DMS 273 (cell line): ENCODE data around the gene PHPT1.
"Not testable (repeated sequence)": the region's sequence is repeated elsewhere in the genome, so short reads cannot be mapped to it uniquely, and the experiment has no call there.

Source experiments
- DNase-seq: peaks from one replicate; lab custom pipeline; 2025; ENCODE audit not compliant: unreplicated experiment; lab: John Stamatoyannopoulos, UW

Gene PHPT1

DNA sequence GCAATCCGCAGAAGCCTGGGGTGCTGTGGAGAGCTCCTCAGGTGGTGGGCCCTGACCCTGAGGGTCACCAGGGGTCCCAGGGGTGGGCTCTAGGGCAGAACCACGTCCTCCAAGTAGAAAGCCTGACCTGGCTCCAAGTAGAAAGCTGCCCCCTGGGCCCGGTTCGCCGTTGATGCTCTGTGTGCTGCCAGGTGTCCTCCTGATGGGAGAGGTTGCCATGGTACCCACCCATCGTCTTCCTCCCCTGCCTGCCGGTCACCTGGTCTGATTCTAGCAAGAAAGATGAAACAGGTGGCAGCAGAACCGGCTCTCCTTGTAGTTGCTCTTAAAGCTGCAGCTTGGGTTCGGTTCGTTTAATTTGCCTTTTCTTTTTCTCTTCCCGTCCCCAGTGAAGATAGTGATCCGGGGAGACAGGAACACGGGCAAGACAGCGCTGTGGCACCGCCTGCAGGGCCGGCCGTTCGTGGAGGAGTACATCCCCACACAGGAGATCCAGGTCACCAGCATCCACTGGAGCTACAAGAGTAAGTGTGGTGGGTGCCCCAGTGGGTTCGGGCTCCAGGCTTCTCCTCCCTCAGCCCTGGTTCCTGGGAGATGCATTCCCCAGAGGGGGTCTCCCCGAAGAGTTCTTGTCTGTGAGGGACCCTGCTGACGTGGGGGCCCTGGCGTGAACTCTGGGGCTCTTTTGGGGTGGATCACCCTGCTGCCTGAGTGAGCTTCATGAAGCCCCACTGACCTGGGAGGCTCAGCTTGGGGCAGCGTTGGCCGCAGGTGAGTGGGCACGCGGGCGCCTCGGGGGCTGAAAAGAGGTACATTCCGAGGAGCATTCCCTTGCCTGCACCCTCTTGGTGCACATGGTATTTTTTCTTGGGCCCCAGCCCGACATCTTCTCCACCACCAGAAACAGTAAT lies 25.8 kb upstream of the PHPT1 start:
- no peak for DNase-seq

DNA sequence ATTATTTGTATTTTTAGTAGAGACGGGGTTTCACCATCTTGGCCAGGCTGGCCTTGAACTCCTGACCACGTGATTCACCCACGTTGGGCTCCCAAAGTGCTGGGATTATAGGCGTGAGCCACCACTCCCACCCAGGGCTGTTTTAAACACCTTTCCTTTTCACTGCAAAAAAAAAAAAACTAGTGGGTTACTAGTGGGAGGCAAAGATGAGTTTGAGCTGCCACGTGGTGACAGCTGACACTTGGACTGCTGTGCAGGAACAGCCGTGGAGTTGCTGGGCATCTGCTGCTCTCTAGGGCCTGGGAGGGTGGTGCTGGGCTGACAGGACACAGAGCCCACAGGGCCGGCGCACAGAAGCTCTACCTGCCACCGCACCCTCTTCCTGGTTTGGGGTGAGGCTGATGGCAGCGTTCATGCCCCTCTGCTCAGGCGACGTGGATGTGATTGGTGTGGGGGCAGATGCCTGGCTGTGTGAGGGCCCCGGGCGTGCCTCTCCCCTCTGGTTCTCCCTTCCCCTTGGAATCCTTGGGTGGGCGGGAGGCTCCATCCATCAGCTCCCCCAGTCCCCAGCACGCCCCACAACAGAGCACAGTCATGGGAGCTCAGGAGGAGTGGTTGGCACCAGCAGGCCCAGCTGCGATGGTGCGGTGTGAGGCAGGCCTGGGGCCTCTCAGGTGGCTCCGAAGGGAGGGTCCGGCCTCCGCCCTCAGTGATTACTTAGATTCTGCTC lies 24.5 kb upstream of the PHPT1 start:
- DNase-seq: no peak

DNA sequence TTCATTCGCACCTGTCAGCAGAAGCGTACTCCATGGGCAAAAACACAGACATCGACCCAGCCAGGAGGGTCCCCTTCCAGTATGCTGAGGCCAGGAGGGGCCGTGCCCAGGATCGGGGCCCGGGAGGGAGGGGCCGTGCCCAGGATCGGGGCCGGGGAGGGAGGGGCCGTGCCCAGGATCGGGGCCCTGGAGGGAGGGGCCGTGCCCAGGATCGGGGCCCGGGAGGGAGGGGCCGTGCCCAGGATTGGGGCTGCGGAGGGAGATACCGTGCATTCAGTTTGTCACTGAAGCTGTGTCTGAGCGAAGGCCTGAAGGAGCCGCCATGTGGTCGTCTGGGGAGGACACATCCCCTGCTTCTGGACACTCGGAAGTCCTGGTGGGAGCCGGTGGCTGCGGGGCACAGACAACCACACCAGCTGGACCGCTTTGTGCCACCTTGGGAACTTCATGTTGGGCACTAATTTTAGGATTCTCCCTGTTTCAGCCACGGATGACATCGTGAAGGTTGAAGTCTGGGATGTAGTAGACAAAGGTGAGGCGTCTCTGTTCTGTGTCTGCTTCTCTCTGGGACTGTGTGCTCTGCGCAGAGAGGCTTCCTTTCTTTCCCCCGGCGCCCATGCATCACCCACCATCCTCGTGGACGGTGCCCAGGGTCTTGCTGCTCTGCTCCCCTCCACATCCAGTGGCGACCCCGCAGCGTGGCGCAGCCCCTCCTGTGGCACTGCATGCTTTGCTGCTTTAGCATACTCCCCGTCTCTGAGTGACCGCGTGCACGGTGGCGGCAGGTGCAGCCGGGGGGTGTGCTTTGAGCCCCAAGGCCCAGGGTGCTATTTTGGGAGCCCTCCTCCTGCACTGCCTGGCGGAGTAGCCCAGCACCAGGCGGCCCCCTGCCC lies 23.7 kb upstream of the PHPT1 start:
- no peak for DNase-seq

DNA sequence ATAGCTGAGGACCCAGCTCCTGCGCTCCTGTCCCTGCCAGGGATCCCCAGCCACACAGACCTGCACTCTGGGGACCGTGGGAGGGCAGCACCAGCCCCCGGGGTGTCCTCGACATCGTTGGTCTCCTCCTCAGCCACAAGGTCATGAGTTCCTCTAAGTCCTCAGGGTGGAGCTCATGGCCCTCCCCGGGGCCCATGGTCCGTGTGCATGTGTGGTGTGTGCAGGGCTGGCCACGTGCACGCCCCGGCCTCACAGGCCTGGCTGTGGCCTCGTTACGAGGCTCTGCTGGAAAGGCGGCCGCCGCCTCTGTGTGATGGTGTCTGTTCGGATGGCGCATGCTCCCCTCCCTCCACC lies 23.0 kb upstream of the PHPT1 start:
- DNase-seq: no peak

DNA sequence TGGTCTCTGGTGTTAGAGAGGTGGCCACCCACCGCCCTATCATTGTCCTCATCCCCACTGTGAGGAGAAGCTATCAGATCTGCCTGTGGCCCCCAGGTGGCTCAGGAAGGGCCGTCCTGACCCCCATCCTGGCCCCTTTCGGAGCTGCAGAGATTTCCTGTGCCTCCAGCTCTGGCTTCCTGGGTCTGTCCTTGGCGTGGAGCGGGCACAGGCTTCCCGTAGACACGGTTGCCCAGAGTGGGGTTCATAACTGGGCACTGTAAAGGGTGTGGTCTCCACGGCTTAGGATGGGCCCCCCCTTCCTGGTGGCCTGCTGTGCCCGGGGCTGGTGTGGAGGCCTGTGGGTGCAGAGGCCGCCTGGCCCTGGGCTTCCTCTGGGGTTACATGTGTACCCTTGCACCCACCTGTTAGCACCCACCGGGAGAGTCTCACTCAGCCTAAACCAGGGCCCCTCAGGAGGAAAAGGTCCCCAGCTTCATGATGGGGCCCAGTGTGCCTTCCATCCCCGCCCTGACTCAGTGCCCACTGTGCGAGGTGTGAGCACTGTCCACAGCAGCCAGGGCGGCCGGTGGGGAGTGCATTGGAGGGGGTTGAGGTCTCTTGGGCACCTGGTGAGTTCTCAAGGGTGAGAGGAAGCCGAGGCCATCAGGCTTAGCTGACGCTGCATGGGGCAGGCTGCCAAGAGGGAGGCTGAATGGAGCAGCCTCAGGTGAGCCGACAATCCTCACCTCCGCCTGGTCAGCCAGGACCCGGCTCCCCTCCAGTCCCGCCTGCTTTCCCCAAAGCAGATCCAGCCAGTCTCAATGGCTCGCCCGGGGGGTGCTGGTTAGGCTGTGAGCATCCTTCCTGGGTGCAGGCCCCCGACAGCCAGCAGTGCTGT lies 22.3 kb upstream of the PHPT1 start:
- no peak for DNase-seq

DNA sequence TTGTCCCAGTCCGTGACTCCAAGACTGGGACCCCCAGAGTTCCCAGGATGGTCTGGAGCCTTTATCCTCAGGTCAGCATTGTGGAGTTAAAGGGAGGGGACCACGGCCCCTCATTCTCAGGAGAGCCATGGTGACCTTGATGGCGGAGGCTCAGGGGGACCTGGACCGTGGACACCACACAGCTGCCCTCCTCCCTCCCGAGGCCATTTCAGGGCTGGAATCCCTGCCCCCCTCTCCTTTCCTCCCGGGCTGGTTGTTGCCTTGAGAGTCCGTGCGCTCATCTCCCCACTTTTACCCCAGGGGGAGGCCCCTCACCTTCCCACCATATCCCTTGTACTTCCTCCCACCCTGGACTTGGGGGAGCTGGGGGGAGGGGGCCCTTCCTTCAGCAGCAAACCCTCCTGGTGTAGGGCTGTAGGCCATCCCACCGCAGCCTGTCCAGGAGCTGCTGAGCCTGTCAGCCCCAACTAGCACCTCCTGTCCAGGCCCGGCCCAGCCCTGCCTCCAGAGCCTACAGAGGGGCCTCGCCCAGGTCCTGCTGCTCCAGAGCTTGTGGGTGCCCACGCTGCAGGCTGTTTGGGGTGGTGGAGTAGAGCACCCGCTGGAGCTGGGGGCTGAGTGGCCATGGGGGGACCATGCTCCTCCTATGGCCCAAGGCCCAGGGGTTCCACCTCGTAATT lies 21.3 kb upstream of the PHPT1 start:
- no peak for DNase-seq

DNA sequence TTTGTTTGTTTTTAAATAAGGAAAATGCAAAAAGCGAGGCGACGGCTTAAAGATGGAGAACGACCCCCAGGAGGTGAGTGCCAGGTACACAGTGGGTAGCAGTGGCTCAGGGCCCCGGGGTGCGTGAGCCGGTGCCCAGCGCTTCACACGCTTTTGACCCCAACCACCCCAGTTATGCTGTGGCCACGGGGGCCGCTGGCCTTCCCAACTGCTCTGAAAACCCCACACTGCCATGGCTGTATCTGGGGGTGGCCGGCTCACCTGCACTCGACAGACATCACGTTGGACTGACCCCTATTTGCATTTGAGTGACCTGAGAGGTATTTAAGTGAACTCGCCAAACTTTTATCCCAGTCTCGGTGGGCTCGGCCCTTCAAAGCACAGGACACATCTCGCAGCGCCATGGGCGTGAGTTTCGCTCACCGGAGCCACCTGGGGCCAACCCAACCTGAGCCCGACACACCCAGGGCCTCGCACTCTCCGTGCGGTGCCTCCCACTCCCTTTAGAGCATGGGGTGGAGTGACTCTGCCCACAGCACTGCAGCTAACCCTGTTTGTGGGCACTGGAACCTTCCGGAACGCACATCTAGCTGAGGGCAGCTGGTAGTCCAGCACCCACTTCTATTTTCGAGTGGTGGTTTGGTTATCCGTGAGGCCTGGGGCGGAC lies 20.6 kb upstream of the PHPT1 start:
- no peak for DNase-seq

DNA sequence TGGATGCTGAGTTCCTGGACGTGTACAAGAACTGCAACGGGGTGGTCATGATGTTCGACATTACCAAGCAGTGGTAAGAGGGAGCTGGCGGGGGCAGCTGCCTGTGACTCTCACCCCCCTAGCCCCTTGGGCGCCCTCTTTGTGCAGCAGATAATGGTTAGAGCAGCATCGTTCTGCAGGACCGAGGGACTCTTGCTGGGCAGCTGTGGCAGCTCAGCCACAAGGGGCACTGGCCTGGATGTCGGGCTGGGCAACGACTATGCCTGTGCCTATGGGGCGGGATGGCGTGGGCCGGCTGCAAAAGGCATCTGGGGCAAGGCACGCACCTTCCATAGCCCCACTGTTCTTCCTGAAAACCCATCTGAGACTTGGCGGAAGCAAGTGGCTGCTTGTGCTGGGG lies 19.8 kb upstream of the PHPT1 start:
- DNase-seq: no peak

DNA sequence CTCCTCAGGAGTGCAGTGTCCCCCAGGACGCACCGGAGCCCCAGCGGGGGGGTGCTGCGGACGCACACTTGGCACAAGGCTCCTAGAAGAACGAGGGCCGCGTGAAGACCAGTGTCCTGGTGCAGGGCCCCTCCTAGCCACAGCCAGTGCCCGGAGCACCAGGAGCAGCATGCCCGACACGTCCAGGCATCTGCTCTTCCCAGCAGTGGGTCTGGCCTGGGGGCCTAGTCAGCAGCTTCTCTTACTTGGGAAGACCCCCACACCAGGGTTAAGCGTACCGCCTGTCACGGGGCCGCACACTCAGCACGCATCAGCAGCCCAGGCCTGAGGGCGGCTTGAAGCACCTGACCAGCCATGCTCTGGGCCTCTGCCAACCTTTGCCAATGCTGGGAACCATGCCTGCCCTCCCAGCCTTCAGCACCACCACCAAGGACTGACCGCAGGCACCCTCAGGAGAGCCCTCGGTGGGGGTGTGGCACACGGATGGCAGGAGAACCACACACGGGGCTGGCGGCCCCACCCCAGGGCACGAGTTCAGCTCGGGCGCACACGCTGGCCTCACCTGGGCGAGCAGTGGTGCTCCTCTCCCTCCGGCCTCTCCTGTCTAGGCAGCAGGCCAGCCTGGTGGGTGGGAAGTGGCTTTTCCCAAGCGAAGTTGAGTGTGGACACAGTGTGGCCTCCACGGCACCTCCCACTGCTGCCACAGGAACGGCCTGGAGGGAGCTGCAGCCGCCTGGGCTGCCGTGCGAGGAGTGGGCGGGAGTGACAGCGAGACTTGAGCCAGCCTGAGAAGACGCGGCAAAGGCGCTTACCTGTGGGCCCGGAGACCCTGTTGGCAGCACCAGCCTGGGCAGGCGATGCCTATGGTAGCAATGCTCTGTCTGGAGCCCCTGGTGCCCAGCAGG lies 19.0 kb upstream of the PHPT1 start:
- DNase-seq: no peak

DNA sequence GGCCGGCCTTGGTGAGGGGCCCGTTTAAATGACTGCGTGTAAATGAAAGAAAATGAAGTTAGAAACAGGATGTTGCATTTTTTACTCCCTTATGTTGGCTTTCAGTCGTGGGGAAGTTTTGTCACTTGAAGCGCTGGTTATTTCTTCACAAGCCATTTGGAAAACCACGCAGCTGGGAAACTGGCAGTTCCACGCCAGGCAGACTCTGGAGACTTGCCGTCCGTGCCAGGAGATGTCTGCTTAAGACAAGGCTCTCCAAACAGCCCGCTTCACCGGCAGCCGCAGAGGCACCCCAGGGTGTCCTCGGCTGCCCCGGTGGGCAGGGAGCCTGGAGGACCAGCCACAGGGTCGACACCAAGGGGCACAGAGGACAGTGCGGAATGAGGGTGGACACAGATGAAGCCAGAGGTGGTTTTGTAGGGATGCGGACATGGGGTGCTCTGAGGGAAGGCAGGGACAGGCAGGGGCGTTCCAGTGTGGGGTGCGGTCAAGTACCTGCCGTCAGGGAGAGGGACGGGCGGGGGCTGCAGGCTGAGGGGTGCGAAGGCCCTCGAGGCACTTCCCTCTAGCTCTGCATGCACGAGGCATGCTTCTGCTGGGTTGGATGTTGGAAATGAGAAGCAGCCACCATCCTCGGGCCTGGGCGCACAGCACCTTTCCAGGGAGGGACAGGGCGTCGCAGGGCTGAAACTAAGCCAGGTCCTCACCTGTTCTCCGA lies 18.0 kb upstream of the PHPT1 start:
- no peak for DNase-seq

DNA sequence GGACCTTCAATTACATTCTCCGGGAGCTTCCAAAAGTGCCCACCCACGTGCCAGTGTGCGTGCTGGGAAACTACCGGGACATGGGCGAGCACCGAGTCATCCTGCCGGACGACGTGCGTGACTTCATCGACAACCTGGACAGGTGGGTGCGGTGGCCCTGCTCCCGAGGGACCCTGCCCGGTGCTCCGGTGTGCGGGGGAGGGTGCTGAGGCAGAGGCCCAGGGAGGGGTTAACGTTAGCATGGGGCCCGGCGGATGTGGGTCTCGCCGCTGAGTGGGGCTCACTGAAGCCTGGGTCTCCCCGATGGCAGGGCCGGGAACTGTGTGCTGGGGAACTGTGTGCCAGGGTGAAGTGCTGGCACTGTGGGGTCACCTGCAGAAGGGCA lies 17.5 kb upstream of the PHPT1 start:
- no peak for DNase-seq

DNA sequence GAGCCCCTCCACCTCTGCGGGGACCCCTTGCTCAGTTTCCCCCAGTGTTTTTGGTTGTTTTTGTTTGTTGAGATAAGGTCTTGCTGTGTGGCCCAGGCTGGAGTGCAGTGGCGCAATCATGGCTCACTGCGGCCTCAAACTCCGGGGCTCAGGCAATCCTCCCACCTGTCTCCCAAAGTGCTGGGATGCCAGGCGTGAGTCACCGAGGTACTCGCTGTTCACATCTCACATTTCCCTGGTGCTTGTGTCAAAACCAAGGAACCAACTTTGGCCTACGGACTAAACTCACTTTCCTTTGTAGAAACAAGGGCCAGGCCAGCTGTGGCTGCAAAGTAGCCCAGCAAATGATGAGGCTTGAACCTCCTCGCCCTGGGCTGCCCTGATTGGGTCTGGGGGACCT lies 16.6 kb upstream of the PHPT1 start:
- DNase-seq: no peak

DNA sequence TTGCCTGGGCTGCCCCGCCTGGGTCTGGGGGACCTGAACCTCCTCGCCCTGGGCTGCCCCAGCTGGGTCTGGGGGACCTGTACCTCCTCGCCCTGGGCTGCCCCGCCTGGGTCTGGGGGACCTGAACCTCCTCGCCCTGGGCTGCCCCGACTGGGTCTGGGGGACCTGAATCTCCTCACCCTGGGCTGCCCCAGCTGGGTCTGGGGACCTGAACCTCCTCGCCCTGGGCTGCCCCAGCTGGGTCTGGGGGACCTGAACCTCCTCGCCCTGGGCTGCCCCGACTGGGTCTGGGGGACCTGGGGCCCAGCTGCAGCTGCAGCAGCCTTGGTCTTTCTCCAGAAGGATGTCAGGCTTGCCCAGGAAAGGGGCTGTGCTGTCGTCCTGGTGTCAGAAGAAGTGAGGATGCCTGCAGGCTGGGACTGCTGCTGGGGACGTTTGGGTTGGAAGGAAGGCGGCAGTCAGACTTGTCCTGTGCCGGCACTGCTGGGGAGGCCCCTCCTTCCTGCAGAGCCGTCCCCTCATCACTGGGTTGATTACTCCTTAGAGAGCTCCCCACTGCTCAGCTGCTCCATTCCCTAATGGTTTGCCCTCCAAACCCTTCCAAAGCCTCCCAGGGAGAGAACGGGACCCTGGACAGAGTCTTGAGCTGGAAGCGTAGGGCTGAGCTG lies 15.7 kb upstream of the PHPT1 start:
- DNase-seq: not testable (repeated sequence)

DNA sequence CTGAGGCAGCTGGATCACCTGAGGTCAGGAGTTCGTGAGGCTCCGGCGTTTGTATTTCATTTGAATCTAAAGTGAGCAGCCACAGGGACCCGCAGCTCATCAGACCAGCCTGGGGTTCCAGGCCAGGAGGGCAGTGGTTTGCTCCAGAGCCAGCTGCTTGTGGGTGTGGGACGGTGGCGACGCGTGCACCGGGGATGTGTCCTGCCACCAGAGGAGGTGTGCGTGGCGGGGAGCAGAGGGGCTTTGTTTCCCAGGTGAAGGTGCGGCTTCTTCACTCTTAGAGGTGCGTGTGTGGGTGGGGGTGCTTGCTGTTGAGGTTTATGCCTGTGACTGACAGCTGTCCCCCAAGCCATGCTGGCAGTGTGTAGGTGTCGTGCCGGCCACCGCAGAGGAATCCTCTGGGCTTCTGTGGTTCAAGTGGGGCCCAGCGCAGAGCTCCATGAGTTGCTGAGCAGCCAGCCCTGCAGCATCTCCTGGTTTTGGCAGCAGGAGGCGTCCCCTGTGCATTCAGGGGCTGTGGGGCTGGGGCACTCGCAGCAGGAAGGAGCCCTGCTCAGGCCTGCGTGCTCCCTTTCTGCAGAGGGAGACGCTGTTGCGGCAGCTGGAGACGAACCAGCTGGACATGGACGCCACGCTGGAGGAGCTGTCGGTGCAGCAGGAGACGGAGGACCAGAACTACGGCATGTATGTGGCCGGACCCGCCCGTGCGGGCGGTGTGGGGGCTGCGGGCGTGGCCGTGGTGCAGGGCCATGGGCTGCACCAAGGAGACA lies 13.9 kb upstream of the PHPT1 start:
- no peak for DNase-seq

DNA sequence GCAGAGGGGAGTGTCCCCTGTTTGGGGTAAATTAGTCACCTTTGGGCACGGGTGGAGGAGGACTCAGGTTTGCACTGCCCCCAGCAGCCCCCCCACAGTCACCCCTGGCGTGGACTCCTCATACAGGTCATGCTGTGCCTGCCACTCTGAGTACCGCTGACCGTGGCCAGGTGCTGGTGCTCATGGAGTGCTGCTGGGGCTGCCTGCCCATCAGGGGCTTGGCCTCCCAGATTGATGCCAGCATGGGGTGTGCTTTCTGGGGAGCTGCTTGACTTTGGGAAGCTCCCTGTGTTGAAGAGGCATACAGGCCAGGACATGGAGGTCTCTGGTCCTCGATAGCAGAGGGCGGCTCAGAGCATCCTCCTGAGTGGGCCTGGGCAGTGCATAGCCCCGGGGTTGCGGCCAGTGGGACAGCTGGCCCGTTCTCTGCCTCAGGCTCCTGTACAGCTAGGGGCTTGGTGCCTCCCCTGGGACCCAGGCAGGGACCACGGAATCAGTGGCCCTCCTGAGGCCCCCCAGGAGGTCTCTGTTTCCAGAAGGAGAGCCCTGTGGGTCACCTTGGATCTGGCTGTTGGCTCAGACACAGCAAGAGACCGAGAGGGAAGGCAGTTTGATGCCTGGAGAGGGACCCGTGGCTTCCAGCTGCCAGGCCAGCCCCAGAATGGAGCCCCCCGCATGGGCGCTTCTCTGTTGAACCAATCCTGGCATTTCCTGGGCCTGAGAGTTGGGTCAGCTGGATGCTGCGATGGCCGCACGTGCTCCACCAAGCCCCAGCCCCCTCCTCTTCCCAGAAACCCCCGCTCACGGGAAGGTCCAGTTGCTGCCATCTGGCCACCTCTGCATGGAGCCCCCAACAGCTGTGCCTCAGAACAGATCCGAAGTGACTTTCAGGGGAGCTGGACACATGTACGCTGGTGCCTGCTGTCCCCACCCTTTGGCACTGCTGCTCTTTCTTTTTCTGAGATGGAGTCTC lies 13.0 kb upstream of the PHPT1 start:
- DNase-seq: no peak
